Upper lobe of left lung (tissue), 6 donors: ENCODE measurements around the gene MYO3B. TPM values are rescaled to one million over a fixed set of nuclear protein-coding genes. Genes with fewer than 3 reads are reported as not detected.

Experiments
- ATAC-seq, 2 donors: fragments of 200-7000 bp; cut with Tn5 transposase; one replicate each; pipeline ENCODE4 v1.9.1; 2022; ENCODE audit warnings: mild to moderate bottlenecking in 2 of 2, moderate library complexity in 2 of 2; ENCODE audit not compliant: low FRiP score in 2 of 2
- DNase-seq, 2 donors: peaks; one replicate each; pipeline ENCODE4 v3.0.0-alpha.2; 2019 to 2020
- H3K27ac ChIP-seq, 4 donors: fragments of 200-600 bp; sonication (generic); one replicate each; pipeline ENCODE4 v1.5.1; 2016 to 2019
- H3K27me3 ChIP-seq, 4 donors: fragments of 200-600 bp; sonication (generic); one replicate each; pipeline ENCODE4 v1.5.1; 2017 to 2019
- H3K36me3 ChIP-seq, 4 donors: fragments of 200-600 bp; sonication (generic); one replicate each; pipeline ENCODE4 v1.5.1; 2016 to 2019
- H3K4me1 ChIP-seq, 4 donors: fragments of 200-600 bp; sonication (generic); one replicate each; pipeline ENCODE4 v1.5.1; 2018 to 2019
- H3K4me3 ChIP-seq, 4 donors: fragments of 200-600 bp; sonication (generic); one replicate each; pipeline ENCODE4 v1.5.1; 2017 to 2019; ENCODE audit warnings: mild to moderate bottlenecking in 2 of 4, moderate library complexity in 1 of 4
- H3K9me3 ChIP-seq, 4 donors: fragments of 200-600 bp; sonication (generic); one replicate each; pipeline ENCODE4 v1.5.1; 2018 to 2019
- EP300 ChIP-seq, 4 donors: sonication (generic); formaldehyde crosslinking; IDR thresholded peaks; one replicate each; pipeline ENCODE4 v1.5.1; 2017; ENCODE audit warnings: antibody characterized with exemption in 4 of 4, control low read depth in 2 of 4
- POLR2A ChIP-seq, 4 donors: fragments of 450-650 bp; IDR thresholded peaks; one replicate each; pipeline ENCODE4 v1.5.1; 2016 to 2017; ENCODE audit warnings: antibody characterized with exemption in 4 of 4, mild to moderate bottlenecking in 2 of 4
- POLR2AphosphoS5 ChIP-seq, 2 donors: sonication (generic); formaldehyde crosslinking; IDR thresholded peaks; one replicate each; pipeline ENCODE4 v1.5.1; 2017; ENCODE audit warnings: antibody characterized with exemption in 2 of 2
- WGBS, 2 donors: methylation state at CpG; one replicate each; pipeline ENCODE4 v1.1.5; 2017 to 2018; 5-methylcytosine and 5-hydroxymethylcytosine counted together
- total RNA-seq, 6 donors: library from RNA; depleted of rRNA in 4 of 6; stranded (reverse); fragments of >200 nt in 4 of 6; gene quantifications; one replicate each; pipeline versions ENCODE4 v1.1.0 to v1.2.1, GENCODE V29; 2016 to 2021
- TF ChIP-seq, protein P1 (sequence below), 6 experiments: fragments of 450-650 bp in 4 of 6; fragments of 200-600 bp in 2 of 6; sonication (generic) in 2 of 6; IDR thresholded peaks; one replicate each; pipeline ENCODE4 v1.5.1; 2016 to 2019; ENCODE audit warnings: antibody characterized with exemption in 6 of 6
- donor health status: DM: no; HTN: no; CAD: no; lungs with moderate emphysema.
- donor health status: DM: no; HTN: yes; CAD: no; lungs with severe emphysema.

The MYO3B gene
- total RNA-seq, 6 donors from 2014 or later: 0.09 to 0.20 (median 0.13) TPM; not detected in 3

DNA sequence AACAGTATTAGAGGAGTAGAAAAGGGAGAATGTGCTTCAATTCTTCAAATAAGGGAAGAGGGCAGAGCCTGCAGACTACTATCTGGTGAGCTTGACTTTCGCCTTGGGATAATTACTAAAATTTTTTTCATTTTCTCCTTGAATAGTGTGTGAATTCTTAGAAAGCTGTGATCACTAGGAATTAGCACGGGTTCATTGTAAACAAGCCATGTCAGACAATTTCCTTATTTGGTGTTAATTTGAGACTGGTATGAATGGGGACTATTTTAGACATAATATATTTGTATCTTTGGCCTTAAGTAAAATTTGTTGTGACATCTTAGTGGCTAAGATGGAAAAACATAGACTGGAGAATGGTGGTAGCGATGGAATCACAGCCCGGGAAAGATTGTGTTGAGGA is 66.6 kb downstream of the MYO3B start:
- no peaks in the 10 kb centered on the region for H3K4me1 ChIP-seq
- no peaks in the 10 kb centered on the region for H3K9me3 ChIP-seq
- TF ChIP-seq, protein P1, sequence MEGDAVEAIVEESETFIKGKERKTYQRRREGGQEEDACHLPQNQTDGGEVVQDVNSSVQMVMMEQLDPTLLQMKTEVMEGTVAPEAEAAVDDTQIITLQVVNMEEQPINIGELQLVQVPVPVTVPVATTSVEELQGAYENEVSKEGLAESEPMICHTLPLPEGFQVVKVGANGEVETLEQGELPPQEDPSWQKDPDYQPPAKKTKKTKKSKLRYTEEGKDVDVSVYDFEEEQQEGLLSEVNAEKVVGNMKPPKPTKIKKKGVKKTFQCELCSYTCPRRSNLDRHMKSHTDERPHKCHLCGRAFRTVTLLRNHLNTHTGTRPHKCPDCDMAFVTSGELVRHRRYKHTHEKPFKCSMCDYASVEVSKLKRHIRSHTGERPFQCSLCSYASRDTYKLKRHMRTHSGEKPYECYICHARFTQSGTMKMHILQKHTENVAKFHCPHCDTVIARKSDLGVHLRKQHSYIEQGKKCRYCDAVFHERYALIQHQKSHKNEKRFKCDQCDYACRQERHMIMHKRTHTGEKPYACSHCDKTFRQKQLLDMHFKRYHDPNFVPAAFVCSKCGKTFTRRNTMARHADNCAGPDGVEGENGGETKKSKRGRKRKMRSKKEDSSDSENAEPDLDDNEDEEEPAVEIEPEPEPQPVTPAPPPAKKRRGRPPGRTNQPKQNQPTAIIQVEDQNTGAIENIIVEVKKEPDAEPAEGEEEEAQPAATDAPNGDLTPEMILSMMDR (IDR thresholded peaks at IDR 0.05): no peak
- no peak for TF ChIP-seq EP300 (IDR thresholded peaks at IDR 0.05)
- no peak for TF ChIP-seq POLR2AphosphoS5 (IDR thresholded peaks at IDR 0.05)
- no peak for TF ChIP-seq POLR2A (IDR thresholded peaks at IDR 0.05)
- H3K27me3 ChIP-seq: no peaks in the 10 kb centered on the region
- no peaks in the 10 kb centered on the region for H3K36me3 ChIP-seq
- DNase-seq (no peak), ATAC-seq (no peak)
- no peak overlapping the region for H3K4me3 ChIP-seq
- H3K27ac ChIP-seq: no peak overlapping the region
- WGBS, 2 donors: 77 to 80% methylated on average over 4 of the region's 4 CpGs

DNA sequence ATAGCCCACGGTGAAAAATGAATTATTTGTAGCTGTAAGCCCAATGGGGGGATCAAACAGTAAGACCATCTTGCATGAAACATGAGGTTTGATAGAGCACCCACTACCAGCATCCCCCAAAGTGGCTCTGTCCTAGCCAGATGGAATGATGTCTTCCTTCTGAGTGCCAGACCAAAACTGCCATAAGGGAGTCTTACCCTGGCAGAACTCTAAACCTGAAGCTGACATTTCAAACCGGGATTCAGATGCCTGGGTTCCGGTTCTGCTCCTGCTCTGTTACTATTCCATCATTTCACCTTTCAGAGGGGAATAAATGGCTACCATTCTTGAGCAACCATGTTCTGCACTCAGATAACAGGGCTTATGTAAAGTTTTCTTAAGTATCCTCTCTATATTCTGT is 67.4 kb downstream of the MYO3B start:
- Histone ChIP-seq H3K9me3 (no peaks in the 10 kb centered on the region), H3K27me3 (no peaks in the 10 kb centered on the region), H3K4me1 (no peaks in the 10 kb centered on the region), H3K4me3 (no peak overlapping the region), H3K36me3 (no peaks in the 10 kb centered on the region), H3K27ac (no peak overlapping the region)
- no peak for TF ChIP-seq POLR2AphosphoS5 (IDR thresholded peaks at IDR 0.05)
- no peak for TF ChIP-seq POLR2A (IDR thresholded peaks at IDR 0.05)
- TF ChIP-seq, protein P1 (IDR thresholded peaks at IDR 0.05): no peak
- no peak for TF ChIP-seq EP300 (IDR thresholded peaks at IDR 0.05)
- ATAC-seq (no peak), DNase-seq (no peak)
- WGBS, 2 donors: 89 to 92% methylated on average over 3 of the region's 3 CpGs

GRCh38 chr2:170247333-170247732 is 69.4 kb downstream of the MYO3B start:
- Histone ChIP-seq H3K9me3 (no peaks in the 10 kb centered on the region), H3K27me3 (no peaks in the 10 kb centered on the region), H3K4me3 (no peak overlapping the region), H3K27ac (no peak overlapping the region), H3K4me1 (no peaks in the 10 kb centered on the region), H3K36me3 (no peaks in the 10 kb centered on the region)
- 88 to 100% methylated on average over 2 to 3 of the region's 3 CpGs for WGBS, 2 donors
- TF ChIP-seq, protein P1 (IDR thresholded peaks at IDR 0.05): no peak
- TF ChIP-seq POLR2AphosphoS5 (IDR thresholded peaks at IDR 0.05): no peak
- TF ChIP-seq EP300 (IDR thresholded peaks at IDR 0.05): no peak
- TF ChIP-seq POLR2A (IDR thresholded peaks at IDR 0.05): no peak
- DNase-seq: no peak
- no peak for ATAC-seq

DNA sequence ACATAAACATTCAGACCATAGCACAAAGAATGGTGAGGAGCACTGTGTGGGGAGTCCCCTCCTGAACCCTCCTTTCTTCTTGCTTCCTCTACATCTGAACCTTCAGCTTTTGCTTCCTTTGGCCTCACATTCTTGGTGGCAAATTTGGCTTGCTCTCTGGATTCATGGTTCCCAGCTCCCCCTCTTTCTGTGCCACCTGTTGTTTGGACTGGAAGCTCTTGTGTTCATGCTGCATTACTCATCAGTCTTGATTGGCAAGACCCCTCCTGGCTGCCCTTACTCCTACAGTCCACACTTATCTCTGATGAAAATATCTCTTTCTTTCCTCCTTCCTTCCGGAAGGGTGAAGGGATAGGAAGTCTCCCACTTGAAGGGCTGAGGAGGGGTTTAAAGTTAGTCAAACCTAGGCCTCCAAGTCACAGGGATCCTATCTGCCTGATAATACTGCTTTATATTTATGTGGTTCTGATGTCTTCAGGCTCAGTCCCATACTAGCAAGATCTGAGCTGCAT is 70.0 kb downstream of the MYO3B start:
- H3K4me3 ChIP-seq: no peak overlapping the region
- no peaks in the 10 kb centered on the region for H3K36me3 ChIP-seq
- H3K9me3 ChIP-seq: no peaks in the 10 kb centered on the region
- TF ChIP-seq POLR2AphosphoS5 (IDR thresholded peaks at IDR 0.05) (no peak), EP300 (IDR thresholded peaks at IDR 0.05) (no peak), POLR2A (IDR thresholded peaks at IDR 0.05) (no peak)
- TF ChIP-seq, protein P1 (IDR thresholded peaks at IDR 0.05): no peak
- H3K27me3 ChIP-seq: no peaks in the 10 kb centered on the region
- DNase-seq (no peak), ATAC-seq (no peak)
- no peaks in the 10 kb centered on the region for H3K4me1 ChIP-seq
- no peak overlapping the region for H3K27ac ChIP-seq
- 57 to 67% methylated on average over 1 of the region's 1 CpG for WGBS, 2 donors
